NCI-H187 treated with DMSO at 0.1 percent for 48 hours (cell line): Measurements from ENCODE around the gene KDM7A.

Source experiments
- DNase-seq: peaks from one replicate; lab custom pipeline; 2025; lab: John Stamatoyannopoulos, UW

KDM7A gene

DNA sequence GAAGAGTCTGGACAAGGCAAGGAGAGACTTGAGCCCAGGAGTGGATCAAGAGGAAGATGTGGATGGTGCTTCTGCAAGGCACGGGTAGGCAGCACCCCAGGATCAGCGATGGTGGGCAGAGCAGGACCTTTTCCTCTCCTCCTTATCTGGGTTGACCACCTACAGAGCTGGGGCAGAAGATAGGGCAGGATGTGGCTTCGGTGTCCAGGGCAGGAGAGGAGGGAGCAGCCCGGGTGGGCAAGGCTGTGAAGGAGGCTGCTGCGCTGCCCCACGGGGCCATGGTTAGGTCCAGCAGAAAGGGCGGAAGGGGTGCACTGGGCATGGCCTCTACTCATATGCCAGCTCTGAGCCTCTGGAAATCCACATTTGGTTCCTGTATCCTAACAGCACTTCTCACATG lies 94.0 kb downstream of the KDM7A start:
- no peak for DNase-seq

DNA sequence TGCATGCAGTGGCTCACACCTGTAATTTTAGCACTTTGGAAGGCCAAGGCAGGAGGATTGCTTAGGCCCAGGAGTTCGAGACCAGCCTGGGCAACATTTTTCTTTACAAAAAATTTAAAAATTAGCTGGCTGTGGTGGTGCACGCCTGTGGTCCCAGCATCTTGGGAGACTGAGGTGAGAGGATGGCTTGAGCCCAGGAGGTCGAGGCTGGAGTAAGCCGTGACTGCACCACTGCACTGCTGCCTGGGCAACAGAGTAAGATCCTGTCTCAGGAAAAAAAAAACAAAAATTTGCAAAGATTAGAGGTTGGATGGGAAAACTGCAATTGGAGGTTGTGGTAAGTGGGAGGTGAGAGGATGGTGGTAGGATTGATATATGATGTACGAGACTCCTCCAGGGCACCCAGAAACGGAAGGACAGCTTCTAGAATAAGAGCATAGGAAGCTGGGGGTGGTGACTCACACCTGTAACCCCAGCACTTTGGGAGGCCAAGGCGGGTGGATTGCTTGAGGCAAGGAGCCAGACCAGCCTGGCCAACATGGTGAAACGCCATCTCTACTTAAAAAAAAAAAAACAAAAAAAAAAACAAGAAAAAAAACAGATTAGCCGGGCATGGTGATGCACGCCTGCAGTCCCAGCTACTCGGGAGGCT lies 94.9 kb downstream of the KDM7A start:
- DNase-seq = no peak

DNA sequence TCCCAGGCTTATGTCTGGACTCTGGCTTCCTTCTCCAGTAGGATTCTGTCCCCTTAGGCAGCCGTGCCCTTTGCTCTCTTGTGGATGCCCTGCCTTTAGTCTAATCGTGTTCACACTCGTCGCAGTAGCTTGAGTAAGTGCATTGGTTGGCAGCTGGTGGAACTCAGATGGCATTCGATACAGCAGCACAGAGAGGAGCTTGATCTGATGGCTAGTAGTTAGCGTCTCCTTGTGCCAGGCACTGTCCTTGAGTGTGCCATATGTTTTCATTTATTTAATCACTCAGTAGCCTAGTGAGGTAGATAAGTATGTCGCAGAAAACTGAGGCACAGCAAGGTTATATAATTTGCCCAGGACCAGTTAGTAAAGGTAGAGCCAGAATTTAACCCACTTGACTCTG lies 95.9 kb downstream of the KDM7A start:
- no peak for DNase-seq

DNA sequence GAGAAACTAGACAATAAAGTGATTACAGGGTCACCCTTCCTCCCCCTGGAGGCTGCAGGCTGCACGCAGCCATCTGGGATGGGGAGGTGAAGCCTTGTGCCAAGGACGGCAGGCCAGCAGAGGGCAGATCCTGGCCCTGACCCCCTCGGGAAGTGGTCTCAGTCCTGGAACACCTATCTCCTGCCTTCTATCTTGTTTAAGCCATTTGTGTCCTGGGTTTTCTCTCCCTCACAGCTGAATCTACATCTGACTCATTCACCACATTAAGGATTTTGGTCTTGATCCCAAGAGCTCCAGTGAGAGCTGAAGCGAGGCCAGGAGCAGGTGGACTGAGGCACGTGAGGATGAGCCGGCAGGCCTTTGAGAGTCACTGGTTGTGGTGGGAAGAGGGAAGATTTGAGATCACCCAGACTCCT lies 97.7 kb downstream of the KDM7A start:
- DNase-seq = no peak

DNA sequence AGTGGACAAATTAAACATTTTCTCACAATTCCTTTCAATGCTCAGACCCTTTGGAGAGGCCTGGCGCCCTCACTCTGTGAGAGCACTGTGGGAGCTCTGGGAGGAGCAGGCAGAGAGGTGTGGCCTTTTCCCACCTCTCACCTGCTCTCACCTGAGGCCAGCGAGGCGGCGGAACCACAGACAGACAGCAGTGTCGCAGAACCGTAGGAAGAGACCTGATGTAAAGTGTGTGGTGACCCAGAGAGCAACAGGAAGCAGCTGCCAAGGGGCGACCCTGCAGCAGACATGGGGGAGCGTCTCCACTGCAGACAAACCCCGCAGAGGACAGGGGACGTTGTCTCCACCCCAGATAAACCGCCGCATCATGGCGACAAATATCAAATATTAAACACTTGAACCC lies 98.4 kb downstream of the KDM7A start:
- no peak for DNase-seq

DNA sequence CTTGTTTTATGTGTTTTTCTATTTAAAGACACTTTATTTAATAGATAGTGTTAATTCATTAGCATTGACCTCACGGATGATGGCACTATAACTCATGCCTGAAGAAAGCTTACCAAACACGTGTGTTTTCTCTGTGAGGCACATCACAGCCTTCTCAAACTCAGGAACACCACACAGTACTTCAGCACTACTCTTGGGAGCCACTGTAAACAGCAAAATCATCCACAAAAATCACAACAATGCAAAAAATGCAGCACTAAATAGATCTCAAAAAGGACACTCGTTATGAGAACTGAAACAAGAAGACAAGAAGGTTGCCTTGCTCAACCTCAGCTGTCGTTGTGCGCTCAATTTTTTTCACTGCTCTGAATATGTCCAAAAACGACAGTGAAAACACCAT lies 102.0 kb downstream of the KDM7A start:
- DNase-seq = no peak

DNA sequence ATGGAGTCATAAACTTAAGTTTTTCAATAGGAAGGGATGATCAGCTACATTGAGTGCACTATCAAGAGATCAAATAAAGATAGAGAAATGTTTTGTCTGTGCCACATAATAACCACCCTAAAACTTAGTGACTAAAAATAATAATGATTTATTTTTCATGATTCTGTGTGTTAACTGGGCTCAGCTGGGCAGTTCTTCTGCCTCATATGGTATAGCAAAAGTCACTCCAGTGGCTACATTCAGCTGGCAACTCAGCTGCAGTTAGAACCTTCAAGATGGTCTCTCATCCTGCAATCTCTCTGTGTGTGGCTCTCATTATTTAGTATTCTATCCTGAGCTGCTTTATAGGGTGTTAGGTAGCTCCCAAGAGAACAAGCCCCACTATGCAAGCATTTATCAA lies 106.2 kb downstream of the KDM7A start:
- no peak for DNase-seq

DNA sequence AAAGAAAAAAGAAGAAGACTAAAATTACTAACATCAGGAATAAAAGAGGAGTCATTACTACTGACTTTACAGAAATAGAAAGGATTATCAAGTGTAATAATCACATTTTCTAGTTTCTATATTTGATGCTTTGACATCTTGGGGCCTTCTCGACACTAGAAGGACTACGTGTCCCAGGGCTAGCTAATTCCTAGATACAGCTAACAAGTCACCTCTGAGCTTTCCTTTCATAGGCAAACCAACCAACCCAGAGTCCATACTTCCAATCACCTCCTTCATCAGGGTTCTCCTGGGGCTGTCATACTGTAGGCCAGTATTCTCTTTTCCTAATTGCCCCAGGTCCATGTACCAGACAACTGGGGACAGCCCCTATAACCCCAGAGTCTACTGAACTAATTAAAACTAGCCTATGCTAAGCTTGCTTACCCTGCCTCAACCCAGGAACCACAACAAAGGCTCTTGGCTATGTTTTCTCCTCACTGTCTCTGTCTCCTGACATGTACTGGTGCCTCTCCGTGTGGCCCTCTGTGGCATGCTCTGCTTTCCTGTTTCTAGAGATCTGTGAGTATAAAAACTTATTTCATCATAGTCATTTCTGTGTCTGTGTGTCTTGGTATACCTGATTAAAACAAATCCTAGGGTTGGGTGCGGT lies 107.4 kb downstream of the KDM7A start:
- no peak for DNase-seq

DNA sequence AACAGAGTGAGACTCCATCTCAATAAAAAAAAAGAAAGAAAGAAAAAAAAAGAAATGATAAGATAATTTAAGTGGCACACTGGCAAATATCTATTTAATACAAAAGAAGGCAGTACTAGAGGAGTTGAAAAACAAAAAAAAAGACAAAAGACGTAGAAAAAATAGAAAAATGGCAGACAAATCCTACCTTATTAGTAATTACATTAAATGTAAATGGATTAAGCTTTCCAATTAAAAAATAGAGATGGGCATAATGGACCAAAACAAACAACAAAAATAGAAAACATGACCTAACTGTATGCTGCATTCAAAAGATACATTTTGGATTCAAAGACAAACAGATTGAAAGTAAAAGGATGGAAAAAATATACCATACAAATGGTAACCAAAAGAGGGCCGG lies 108.8 kb downstream of the KDM7A start:
- no peak for DNase-seq

DNA sequence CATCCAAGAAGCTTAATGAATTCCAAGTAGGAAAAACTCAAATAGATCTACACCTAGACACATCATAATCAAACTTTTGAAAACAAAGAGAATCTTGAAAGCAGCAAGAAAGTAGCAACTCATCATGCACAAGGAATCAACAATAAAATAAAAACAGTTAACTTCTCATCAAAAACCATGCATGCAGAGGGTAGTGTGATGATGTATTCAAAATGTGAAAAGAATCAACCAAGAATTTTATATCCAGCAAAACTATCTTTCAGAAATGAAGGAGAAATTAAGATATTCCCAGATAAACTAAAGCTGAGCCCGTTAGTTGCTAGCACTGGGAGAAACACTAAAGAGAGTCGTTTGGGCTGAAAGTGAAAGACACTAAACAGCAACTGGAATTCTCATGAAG lies 109.7 kb downstream of the KDM7A start:
- DNase-seq = no peak

DNA sequence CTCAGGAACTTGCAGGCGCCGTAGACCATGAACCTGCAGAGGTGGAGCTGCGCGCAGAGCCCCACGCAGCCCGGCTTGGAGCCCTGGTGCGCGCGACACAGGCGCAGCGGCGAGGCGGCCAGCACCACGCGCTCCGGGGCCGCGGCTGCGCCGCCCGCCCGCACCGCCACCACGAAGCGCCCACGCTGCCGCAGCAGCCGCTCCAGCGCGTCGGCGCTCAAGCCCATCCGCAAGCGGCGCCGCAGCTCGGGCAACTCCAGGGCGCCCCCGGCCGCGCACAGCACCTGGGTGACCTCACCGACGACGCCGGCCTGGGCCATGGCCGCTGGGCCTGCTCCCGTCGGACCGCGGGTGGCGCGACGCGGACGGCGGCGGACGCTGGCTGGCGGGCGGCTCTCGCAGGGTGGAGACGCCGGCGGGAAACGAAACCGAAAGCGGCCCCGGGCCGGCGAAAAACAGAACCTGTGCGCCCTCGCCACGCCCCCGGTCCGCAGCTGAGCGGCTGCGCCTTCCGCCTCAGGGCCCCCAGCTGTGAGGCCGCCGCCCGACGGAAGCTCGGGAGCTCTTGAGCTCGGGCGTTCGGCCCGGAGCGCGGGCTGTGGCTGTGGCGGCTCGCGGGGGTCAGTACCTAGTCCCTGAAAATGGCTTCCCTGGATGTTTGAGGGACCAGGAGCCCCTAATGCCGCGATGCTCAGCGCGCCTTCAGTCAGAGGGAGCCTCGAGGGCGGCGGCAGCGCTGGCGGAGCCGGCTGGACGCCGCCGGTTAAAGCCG lies 114.1 kb downstream of the KDM7A start, which contains the start of gene PARP12:
Gene PARP12, minus strand, starts transcription at position 424 of the 772 bp plus-strand sequence. Its CDS starts 104 bp downstream, at position 320.
- peak; percentile 26 for DNase-seq

DNA sequence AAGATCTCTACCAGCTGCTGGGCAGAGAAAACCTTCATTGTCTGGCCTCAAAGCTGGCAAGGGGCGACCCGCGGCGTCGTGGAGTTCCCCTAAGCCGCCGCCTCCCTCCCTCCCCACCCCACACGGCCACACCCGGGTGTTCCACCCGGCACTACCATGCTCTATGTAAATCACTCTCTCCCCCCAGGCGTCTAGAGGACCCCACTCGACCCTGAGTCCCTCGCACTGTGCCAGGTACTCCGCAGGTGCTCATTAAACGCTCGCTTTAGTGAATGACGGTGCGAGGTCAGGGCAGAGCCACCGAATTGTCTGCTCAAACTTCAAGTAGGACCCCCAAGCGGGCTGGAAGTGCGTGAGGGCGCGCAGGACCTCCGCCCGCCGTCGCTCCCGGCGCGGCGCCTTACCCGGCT lies 114.7 kb downstream of the KDM7A start:
- no peak for DNase-seq

DNA sequence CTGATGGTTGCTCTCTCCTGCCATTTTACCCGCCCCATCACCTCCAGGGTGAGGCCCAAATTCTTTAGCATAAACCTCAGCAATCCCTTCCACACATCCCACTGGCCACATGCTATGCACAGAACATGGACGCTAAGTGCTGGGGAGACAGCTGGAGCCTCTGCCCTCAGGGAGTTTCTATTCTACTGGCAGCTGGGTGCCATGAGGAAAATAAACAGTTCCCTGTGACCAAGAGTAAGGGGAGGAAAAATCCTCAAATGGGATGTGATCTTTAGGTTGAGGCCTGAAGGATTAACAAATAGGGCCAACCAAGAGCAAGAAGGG lies 115.2 kb downstream of the KDM7A start:
- no peak for DNase-seq

DNA sequence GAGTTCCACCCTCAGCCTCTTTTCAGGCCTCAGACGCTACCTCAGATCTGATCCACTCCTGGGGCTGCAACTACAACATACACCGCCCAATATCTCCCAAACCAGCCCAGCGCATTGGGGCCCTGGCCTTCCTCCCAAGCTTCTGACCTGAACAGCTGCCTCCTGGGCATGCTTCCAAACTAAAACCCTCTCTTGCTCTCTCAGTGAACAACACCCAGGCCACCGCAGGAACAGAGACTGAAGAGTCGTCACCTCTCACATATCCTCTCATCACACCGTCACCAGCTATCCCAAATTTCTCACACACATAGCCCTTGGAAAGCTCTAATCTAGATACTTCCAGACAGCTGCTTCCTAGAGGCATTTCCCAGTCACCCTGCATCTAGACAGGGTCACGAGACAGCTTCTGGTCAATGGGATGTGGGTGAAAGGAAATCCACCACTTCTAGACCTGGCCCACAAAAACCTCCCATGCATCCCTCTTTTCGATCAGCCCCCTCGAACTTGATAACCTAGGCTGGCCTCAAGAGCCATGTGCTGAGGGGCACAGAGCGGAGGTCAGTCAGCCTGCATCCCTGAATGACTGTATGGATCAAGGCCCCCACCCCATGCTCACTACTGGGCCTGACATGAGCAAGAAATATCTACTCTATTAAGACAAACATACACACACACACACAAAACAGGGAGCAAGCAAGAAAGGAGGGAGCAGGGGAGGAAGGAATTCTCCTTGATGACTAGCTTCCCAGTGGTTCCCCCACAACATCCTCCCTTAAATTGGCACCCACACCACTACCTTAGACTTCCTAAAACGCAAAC lies 115.8 kb downstream of the KDM7A start:
- DNase-seq = no peak

DNA sequence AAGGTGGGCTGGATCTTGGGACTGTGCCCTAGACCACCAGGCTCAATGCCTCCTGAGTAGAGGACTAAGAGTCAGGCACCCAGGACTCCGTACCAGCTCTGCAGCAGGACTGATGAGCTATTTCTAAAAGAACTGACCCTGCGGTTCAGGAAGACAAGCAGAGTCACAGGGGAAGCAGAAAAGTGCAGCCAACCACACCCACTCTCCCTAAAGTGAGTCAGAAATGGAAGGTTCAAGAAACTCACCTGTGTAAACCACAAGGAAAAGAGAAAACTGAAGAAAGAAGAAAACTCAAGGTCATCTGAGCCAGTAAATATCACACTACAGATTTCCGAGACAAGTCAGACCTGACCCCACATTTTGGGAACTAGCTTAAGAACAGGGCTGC lies 116.5 kb downstream of the KDM7A start:
- DNase-seq = no peak

DNA sequence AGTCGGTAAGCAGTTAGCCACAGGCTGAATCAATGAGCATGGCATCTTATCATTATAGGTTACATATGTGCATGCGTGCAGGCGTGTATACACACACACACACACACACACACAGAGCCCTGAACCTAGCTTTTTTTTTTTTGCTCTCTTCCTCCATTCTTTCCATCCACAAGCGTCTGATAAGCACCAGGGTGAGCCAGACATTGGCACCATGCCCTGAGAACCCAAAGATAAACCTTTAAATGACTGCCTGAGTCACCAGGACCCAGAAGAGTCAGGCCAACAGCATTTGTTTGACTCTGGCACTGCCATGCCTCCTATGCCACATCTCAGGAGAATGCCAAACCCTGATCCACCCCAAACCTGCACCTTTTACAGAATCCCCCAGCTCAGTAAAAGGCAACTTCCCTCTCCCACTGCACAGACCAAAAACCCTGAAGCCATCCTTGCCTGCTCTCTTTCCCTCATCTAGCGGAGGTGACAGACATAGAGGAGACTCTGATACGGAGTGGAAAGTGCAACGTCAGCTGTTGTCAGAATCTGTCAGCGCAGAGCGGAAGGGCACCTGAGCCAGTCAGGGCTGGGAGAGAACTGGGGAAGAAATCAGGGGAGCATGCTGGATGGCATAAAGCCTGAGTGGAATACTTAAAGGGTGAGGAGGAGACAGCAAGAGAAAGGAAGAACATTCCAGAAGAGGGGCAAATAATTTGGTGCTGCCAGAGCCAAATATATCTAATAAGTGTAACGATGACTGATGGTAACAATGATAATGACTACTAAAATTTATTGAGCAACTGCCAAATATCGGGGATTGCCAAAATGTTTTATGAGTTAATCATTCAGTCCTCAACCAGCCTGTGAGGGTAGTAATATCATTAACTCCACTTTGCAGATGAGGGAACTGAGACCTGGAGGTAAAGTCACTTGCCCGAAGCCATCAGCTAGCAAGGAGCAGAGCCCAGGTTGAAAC lies 117.2 kb downstream of the KDM7A start:
- no peak for DNase-seq

DNA sequence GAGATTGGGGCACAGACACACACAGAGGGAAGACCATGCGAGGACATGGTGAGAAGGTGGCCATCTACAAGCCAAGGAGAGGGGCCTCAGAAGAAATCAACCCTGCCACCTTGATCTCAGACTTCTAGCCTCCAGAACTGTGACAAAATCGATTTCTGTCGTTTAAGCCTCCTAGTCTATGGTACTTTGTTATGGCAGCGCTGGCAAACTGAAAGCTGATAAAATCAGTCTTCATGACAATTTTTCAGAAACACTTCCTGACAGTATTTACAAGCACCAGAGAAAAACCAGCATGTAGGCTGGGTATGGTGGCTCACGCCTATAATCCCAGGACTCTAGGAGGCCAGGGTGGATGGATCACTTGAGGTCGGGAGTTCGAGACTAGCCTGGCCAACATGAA lies 118.3 kb downstream of the KDM7A start:
- no peak for DNase-seq

DNA sequence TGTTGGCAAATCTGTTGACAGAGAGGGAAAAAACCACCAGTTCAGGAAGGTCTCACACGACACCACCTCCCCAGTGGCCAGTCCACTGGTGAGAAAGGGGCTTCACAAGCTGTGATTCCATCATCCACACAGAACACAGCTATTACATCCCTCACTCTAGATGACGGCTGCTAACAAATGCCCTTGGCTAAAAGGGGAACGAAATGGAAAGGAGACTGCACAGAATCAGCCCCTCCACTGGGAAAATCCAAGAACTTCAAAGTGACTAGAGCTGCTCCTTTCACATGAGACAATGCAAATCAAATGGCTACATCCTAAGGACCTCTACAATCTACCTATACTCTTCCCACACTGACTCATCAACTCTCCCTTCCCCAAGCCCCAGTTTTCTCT lies 119.6 kb downstream of the KDM7A start:
- DNase-seq = no peak

DNA sequence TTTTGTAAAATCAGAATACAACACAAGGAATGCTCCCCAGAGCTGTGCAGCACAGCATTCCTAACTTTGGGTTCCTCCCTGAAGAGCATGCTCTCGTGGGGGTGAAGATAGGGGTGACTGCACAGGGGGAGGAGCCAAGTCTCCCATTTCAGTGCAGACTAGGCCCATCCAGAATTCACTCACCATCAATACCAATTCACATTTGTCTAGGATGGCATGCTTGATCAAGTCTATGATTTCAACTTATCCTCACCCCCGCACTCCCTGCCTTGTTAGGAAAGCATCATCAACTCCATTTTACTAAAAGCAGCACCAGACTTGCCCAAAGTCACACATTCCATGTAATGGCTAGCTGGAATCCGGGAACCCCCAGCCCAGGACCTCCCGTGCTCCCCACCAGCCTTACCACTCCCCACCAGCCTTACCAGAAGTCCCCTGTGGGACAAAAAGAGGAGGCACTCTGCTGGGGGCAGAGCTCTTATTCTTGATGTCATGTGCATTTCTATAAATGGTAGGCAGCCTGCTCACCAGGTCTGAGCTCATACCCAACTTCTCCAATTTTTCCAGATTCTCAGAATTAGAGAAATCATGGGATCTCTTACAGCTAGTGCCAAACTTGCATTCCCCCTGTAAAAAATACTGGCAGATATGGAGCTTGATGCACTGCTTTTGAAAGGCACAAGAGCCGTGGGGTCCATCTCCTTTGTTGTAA lies 120.2 kb downstream of the KDM7A start:
- no peak for DNase-seq

DNA sequence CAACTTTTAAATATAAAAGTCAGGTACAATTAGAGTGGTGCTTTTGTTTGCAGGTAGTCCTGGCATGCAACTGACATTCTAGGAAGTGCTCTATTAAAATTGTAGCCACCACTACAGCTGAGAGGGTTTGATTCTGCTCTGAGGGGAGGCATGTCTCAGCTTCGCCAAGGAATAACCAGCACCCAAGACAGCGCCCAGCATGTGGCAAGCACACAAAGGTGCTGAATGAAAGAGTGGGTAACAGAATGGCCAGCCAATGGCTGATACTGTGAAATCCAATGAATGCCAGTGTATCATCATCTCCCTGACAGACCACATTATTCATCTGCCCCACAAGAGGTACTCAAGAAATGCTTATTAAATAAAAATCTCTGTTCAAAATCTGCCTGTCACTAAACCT lies 121.0 kb downstream of the KDM7A start:
- no peak for DNase-seq

DNA sequence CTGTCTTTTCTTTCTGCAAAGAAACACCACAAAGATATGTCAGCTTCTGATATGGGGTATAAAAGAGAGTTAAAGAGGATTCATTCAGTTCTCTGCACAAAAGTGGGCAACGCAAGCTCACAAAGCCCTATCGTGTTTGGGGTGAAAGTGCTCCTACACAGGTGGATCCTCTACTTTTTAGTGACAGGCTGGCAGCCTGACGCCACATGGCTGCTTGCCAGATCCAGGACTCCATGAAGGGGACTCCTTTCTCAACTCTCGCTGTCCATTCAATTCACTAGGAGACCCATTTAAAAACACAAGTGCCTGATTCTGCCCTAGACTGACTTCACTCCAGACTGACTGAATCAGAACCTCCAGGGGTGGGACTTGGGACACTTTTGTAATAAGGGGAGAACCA lies 122.0 kb downstream of the KDM7A start:
- DNase-seq = no peak
